GM12878 (cell line): ENCODE data around the gene TSFM. TPM values are rescaled to one million over a fixed set of nuclear protein-coding genes. Genes with fewer than 3 reads are reported as not detected.
A peak's percentile ranks its signal among the peaks of the same experiment; 100 is the strongest.

Experiments
- ATAC-seq: fragments of 200-7000 bp; cut with Tn5 transposase; 3 replicates; pipeline ENCODE4 v1.9.1; 2020; ENCODE audit warnings: mild to moderate bottlenecking, moderate library complexity
- BruUV-seq: library from RNA; stranded (reverse); fragments of 400-500 nt; replicated peaks from 2 replicates; lab custom pipeline; 2021; lab: Mats Ljungman, UMichigan
- CTCF ChIA-PET: fragments of 300-600 bp; sonication (Branson Sonifier 250); formaldehyde crosslinking; extraction: SDS; loops from one replicate; lab custom pipeline; 2021; ENCODE audit warnings: inconsistent platforms; lab: Yijun Ruan, JAX
- POLR2A ChIA-PET: fragments of 350-600 bp; formaldehyde crosslinking; extraction: SDS; loops from one replicate; lab custom pipeline; 2021; ENCODE audit warnings: inconsistent platforms; lab: Charles Lee
- RAD21 ChIA-PET: fragments of 300-600 bp; sonication (Branson Sonifier 250); formaldehyde crosslinking; loops from one replicate; lab custom pipeline; 2023; ENCODE audit warnings: antibody characterized with exemption; ENCODE audit not compliant: unreplicated experiment; lab: Charles Lee
- SMC1A ChIA-PET: fragments of 300-600 bp; sonication (Branson Sonifier 250); formaldehyde crosslinking; loops from one replicate; lab custom pipeline; 2023; ENCODE audit not compliant: unreplicated experiment, uncharacterized antibody; lab: Charles Lee
- DNase-seq: peaks from one replicate; pipeline ENCODE4 v3.0.0-alpha.2; 2011; ENCODE audit warnings: low read depth, low spot score
- FAIRE-seq: peaks from 3 replicates; lab custom pipeline; 2011; peaks lifted over from hg19 to GRCh38; lab: Jason Lieb, UNC
- H2AFZ ChIP-seq: 2 replicates; pipeline ENCODE4 v1.6.0; 2011; ENCODE audit warnings: low read depth, low read length, control low read depth; ENCODE audit not compliant: control insufficient read depth
- H3K27ac ChIP-seq: 2 replicates; pipeline ENCODE4 v1.5.1; 2011; ENCODE audit warnings: control low read depth; ENCODE audit not compliant: control insufficient read depth, insufficient read depth
- H3K27me3 ChIP-seq, 2 experiments: replicated peaks in 1 of 2; 2 replicates each; pipeline versions ENCODE4 v1.6.0 to v1.6.1; 2011; ENCODE audit warnings: low read length in 1 of 2; ENCODE audit not compliant: control insufficient read depth in 2 of 2, insufficient read depth in 2 of 2
- H3K36me3 ChIP-seq, 2 experiments: 2 replicates each; pipeline ENCODE4 v1.5.1; 2011; ENCODE audit warnings: low read length in 1 of 2; ENCODE audit not compliant: control insufficient read depth in 2 of 2, insufficient read depth in 2 of 2
- H3K4me1 ChIP-seq: 2 replicates; pipeline ENCODE4 v1.6.1; 2011; ENCODE audit warnings: mild to moderate bottlenecking, low read length, moderate library complexity, mixed read lengths; ENCODE audit not compliant: control insufficient read depth, insufficient read depth
- H3K4me2 ChIP-seq: 2 replicates; pipeline ENCODE4 v1.6.0; 2011; ENCODE audit warnings: control low read depth; ENCODE audit not compliant: control insufficient read depth, insufficient read depth
- H3K4me3 ChIP-seq: fragments of 200-600 bp; sonication (generic); 2 replicates; pipeline ENCODE4 v1.5.1; 2016
- H3K79me2 ChIP-seq: 2 replicates; pipeline ENCODE4 v1.6.0; 2011; ENCODE audit warnings: low read length; ENCODE audit not compliant: control insufficient read depth, insufficient read depth
- H3K9ac ChIP-seq: 2 replicates; pipeline ENCODE4 v1.8.0; 2011; ENCODE audit warnings: low read length, control low read depth, mixed read lengths; ENCODE audit not compliant: control insufficient read depth, insufficient read depth
- H3K9me3 ChIP-seq: replicated peaks from 3 replicates; pipeline ENCODE4 v1.5.1; 2011; ENCODE audit warnings: mild to moderate bottlenecking, low read length; ENCODE audit not compliant: control insufficient read depth, insufficient read depth
- H4K20me1 ChIP-seq: 2 replicates; pipeline ENCODE4 v1.6.0; 2011; ENCODE audit not compliant: control insufficient read depth, insufficient read depth
- CBX5 ChIP-seq: sonication (generic); IDR thresholded peaks from 2 replicates; pipeline ENCODE4 v1.6.1; 2016; ENCODE audit warnings: low read depth, moderate library complexity, mild to moderate bottlenecking, inconsistent platforms
- EGR1 ChIP-seq, 2 experiments: IDR thresholded peaks; 1 replicate in 1 of 2; 2 replicates in 1 of 2; pipeline ENCODE4 v1.6.1; 2011 to 2012; ENCODE audit warnings: low read depth in 2 of 2, low read length in 2 of 2, borderline replicate concordance in 1 of 2, mild to moderate bottlenecking in 1 of 2, moderate library complexity in 1 of 2
- MTA3 ChIP-seq: IDR thresholded peaks from 2 replicates; pipeline ENCODE4 v1.6.1; 2012; ENCODE audit warnings: low read length, inconsistent platforms, borderline replicate concordance
- RFX5 ChIP-seq: IDR thresholded peaks from 2 replicates; pipeline ENCODE4 v1.6.1; 2011; ENCODE audit warnings: low read depth, low read length, improper control_type of control experiment
- ZZZ3 ChIP-seq: IDR thresholded peaks from 2 replicates; pipeline ENCODE4 v1.6.1; 2011; ENCODE audit warnings: low read depth; ENCODE audit not compliant: control insufficient read depth, insufficient read length
- WGBS: methylation state at CpG from one replicate; pipeline ENCODE4 v1.1.6; 2016; ENCODE audit warnings: low lambda C conversion rate; ENCODE audit not compliant: insufficient replicate concordance, insufficient coverage; ENCODE audit errors: missing lambda C conversion rate; 5-methylcytosine and 5-hydroxymethylcytosine counted together
- in situ Hi-C: fragments of 300-500 bp; cut with MboI; formaldehyde crosslinking; loops from 9 replicates; pipeline ENCODE4 v1.14.3; 2018; ENCODE audit warnings: mixed read lengths
- intact Hi-C: fragments of 100-400 bp; cut with micrococcal nuclease; formaldehyde crosslinking; loops from one replicate; pipeline ENCODE4 v1.14.2; 2022; ENCODE audit not compliant: unreplicated experiment
- polyA plus RNA-seq, 11 experiments: library from polyadenylated mRNA; depleted of rRNA in 4 of 11; unstranded in 6 of 11; stranded (reverse) in 5 of 11; fragments of >200 nt; fragmentation: Nextera tagmentation in 4 of 11; fragmentation: Illumina TruSeq in 1 of 11; extraction: Ambion mirVana in 4 of 11; extraction: Trizol in 1 of 11; gene quantifications; 1 replicate in 1 of 11; 2 replicates in 10 of 11; pipeline versions ENCODE4 v1.2.1 to v1.2.3, GENCODE V29; 2011 to 2016; ENCODE audit warnings: inconsistent platforms in 2 of 11, missing spikeins in 2 of 11, low read depth in 1 of 11
- total RNA-seq, 4 experiments: library from RNA; depleted of rRNA in 3 of 4; stranded (reverse); fragments of >200 nt in 3 of 4; fragmentation: Illumina TruSeq in 1 of 4; extraction: Trizol in 1 of 4; gene quantifications; 2 replicates each; pipeline versions ENCODE4 v1.2.1 to v1.2.3, GENCODE V29; 2013 to 2021

The TSFM gene
- total and polyA plus RNA-seq, 10 of the 15 experiments (the other 5 are each of a cell fraction or from before 2014, with no cell fraction given), result 36.7 to 132 (median 45.6) TPM

- SMC1A ChIA-PET, result interaction anchor here (0.6 to 17.6 kb wide), 14 partner anchors 9 to 99 kb away, joined by 3 to 416 read pairs (median 4); partner anchors contain the start of gene ATP23
- no peaks in the 10 kb centered on the region for H3K36me3 ChIP-seq
- BruUV-seq, result no TSS peak
- ATAC-seq, result no peak
- peak overlapping the region; percentile 99 for H3K4me3 ChIP-seq
- H3K4me1 ChIP-seq, result peaks cover 55% of the 10 kb centered on the region
- CTCF ChIA-PET, result interaction anchor here (0.8 to 3.7 kb wide), 12 partner anchors 10 to 99 kb away, joined by 3 to 28 read pairs (median 6); partner anchors contain the start of gene ATP23
- POLR2A ChIA-PET, result interaction anchor here (0.6 to 3.1 kb wide), 7 partner anchors 8 to 1215 kb away, joined by 3 to 24 read pairs (median 3); partner anchors contain the start of gene ATP23
- WGBS, result 38% methylated on average over 14 of the region's 14 CpGs
- no peaks in the 10 kb centered on the region for H3K9me3 ChIP-seq
- H3K27me3 ChIP-seq, result no peaks in the 10 kb centered on the region
- RAD21 ChIA-PET, result interaction anchor here (0.7 to 9.2 kb wide), 9 partner anchors 8 to 101 kb away, joined by 3 to 110 read pairs (median 4); partner anchors contain the start of gene CDK4
- H3K4me2 ChIP-seq, result peak overlapping the region; percentile 93
- peak overlapping the region; percentile 90 for H3K27ac ChIP-seq
- in situ Hi-C loops, result no loop called here
- peaks cover 8% of the 10 kb centered on the region for H4K20me1 ChIP-seq
- no peak for DNase-seq
- no peak overlapping the region for H2AFZ ChIP-seq
- intact Hi-C loops, result no loop called here
- H3K79me2 ChIP-seq, result peaks cover 85% of the 10 kb centered on the region
- peak overlapping the region; percentile 36 for H3K9ac ChIP-seq
- TF ChIP-seq RFX5 (no peak), EGR1 (IDR thresholded peaks at IDR 0.05; ENCODE audit: borderline replicate concordance in 1 of 2, low read depth in 2 of 2, low read length in 2 of 2) (no peak), ZZZ3 (no peak), CBX5 (no peak), MTA3 (0 out of 2 replicates have a peak, but pooled peaks have one; percentile 43)
- FAIRE-seq, result no peak
Measured at GRCh38 chr12:57842342-57843294, 60.0 kb downstream of the TSFM start.
